Chondrocyte (in vitro differentiated cells): ENCODE results near the gene CMTR2. TPM values are rescaled to one million over a fixed set of nuclear protein-coding genes. Genes with fewer than 3 reads are reported as not detected.

Source experiments
- DNase-seq: peaks from one replicate; pipeline ENCODE4 v3.0.0; 2021; ENCODE audit warnings: mixed read lengths, low spot score
- H3K27ac Mint-ChIP-seq: one replicate; pipeline ENCODE4 v1.8.0; 2021; ENCODE audit warnings: mild to moderate bottlenecking, moderate library complexity, mixed read lengths; ENCODE audit not compliant: unreplicated experiment
- H3K27me3 Mint-ChIP-seq: 2 replicates; pipeline ENCODE4 v1.8.0; 2021; ENCODE audit warnings: low read depth, mixed read lengths
- H3K36me3 Mint-ChIP-seq: 2 replicates; pipeline ENCODE4 v1.8.0; 2021; ENCODE audit warnings: low read depth, mixed read lengths
- H3K4me1 Mint-ChIP-seq: 2 replicates; pipeline ENCODE4 v1.8.0; 2021; ENCODE audit warnings: low read depth, mild to moderate bottlenecking, mixed read lengths
- H3K4me3 Mint-ChIP-seq: one replicate; pipeline ENCODE4 v1.8.0; 2021; ENCODE audit warnings: mild to moderate bottlenecking, moderate library complexity, mixed read lengths; ENCODE audit not compliant: unreplicated experiment
- H3K9me3 Mint-ChIP-seq: 2 replicates; pipeline ENCODE4 v1.8.0; 2021; ENCODE audit warnings: low read depth, mixed read lengths
- long read RNA-seq: library from polyadenylated mRNA; stranded (forward); transcript quantifications from one replicate; pipeline ENCODE4 v2.0.0, GENCODE V29; 2021
- total RNA-seq: library from RNA; stranded (reverse); gene quantifications from 3 replicates; pipeline ENCODE4 v1.2.1, GENCODE V29; 2021
- TF ChIP-seq, protein P1 (sequence below): fragments of 200-600 bp; sonication (generic); IDR thresholded peaks from 2 replicates; pipeline ENCODE4 v1.5.0; 2021; ENCODE audit warnings: antibody characterized with exemption, mild to moderate bottlenecking, moderate library complexity

Gene CMTR2, protein sequence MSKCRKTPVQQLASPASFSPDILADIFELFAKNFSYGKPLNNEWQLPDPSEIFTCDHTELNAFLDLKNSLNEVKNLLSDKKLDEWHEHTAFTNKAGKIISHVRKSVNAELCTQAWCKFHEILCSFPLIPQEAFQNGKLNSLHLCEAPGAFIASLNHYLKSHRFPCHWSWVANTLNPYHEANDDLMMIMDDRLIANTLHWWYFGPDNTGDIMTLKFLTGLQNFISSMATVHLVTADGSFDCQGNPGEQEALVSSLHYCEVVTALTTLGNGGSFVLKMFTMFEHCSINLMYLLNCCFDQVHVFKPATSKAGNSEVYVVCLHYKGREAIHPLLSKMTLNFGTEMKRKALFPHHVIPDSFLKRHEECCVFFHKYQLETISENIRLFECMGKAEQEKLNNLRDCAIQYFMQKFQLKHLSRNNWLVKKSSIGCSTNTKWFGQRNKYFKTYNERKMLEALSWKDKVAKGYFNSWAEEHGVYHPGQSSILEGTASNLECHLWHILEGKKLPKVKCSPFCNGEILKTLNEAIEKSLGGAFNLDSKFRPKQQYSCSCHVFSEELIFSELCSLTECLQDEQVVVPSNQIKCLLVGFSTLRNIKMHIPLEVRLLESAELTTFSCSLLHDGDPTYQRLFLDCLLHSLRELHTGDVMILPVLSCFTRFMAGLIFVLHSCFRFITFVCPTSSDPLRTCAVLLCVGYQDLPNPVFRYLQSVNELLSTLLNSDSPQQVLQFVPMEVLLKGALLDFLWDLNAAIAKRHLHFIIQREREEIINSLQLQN
- total RNA-seq = 15.4 to 17.6 TPM (median 17.2 TPM) in 3 replicates
- long read RNA-seq, full-length matches to known transcripts = 19 of 26 reads
- long read RNA-seq, partial matches to known transcripts = 0 of 26 reads
- long read RNA-seq, other reads (novel, unspliced or antisense) = 7 of 26 reads

DNA sequence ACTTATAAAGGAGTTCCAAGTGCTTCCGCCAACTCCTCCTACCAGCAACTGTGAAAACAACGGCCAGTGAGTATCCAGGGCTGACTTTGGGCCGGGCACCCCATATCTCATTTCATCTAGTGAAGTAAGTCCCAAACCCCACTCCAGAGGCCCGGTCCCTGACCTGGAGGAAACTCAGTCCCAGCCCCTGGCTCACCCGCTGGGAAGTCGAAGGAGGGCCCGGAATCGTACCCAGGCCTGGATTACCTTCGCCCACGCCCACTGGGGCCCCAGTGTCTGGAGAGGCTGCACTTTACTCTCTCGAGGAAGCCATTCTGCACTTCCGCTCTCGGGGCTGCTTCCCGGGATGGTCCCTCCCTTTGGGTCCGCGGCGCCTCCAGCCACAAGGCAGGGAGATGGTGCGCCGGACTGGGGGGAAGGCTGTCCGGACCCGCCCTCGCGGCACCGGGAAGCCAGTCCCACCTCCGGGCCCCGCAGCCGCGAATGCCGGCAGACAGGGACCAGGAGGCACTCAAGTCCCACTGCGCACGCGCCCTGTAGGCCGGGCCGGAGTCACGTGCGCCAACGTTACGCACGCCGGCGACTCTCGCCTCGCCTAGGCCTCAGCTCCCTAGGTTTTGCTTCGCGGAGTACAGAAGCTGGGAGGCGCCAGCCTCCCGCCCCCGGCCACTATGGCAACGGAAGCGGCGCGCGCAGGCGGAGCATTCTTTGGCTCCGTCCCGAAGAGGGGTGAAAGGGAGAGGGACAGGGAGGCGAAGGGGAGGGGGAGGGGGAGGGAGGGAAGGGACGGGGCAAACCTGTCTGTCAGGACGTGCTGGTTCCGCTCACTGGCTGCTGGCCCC, at the start of gene CMTR2:
Gene CMTR2 (minus strand): TSS at position 513 of the 842 bp plus-strand sequence. CDS start 3,482 bp downstream, outside the sequence.
- Mint-ChIP-seq H3K9me3 (peaks cover 3% of the 10 kb centered on the region), H3K36me3 (peaks cover 18% of the 10 kb centered on the region), H3K4me1 (peaks cover 11% of the 10 kb centered on the region), H3K4me3 (peak within 1 kb of the TSS; percentile 78), H3K27ac (peak within 1 kb of the TSS; percentile 91), H3K27me3 (peaks cover 13% of the 10 kb centered on the region)
- TF ChIP-seq, protein P1, sequence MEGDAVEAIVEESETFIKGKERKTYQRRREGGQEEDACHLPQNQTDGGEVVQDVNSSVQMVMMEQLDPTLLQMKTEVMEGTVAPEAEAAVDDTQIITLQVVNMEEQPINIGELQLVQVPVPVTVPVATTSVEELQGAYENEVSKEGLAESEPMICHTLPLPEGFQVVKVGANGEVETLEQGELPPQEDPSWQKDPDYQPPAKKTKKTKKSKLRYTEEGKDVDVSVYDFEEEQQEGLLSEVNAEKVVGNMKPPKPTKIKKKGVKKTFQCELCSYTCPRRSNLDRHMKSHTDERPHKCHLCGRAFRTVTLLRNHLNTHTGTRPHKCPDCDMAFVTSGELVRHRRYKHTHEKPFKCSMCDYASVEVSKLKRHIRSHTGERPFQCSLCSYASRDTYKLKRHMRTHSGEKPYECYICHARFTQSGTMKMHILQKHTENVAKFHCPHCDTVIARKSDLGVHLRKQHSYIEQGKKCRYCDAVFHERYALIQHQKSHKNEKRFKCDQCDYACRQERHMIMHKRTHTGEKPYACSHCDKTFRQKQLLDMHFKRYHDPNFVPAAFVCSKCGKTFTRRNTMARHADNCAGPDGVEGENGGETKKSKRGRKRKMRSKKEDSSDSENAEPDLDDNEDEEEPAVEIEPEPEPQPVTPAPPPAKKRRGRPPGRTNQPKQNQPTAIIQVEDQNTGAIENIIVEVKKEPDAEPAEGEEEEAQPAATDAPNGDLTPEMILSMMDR = peak; percentile 24
- peak; percentile 99 for DNase-seq

DNA sequence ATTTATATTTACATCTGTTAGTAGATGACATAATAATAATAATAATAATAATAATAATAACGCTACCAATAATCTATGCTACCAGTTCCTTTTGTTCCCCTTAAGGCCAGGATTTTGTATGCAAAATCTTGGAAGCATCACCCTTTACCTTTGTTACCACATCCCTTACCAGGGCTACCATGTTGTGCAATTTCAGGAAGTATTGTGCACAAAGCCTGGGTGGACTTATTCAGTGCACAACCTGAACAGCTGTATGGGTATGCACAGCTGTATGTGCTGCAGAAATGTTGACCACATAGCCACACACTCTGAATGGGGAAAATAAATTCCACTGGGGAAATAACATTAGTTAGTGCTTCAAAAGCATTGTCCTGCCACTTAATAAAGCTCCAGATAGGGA, 49.4 kb upstream of the CMTR2 start:
- TF ChIP-seq, protein P1 = no peak
- H3K9me3 Mint-ChIP-seq = peaks cover 6% of the 10 kb centered on the region
- peaks cover 10% of the 10 kb centered on the region for H3K27me3 Mint-ChIP-seq
- H3K4me1 Mint-ChIP-seq = no peaks in the 10 kb centered on the region
- no peak overlapping the region for H3K27ac Mint-ChIP-seq
- no peak overlapping the region for H3K4me3 Mint-ChIP-seq
- H3K36me3 Mint-ChIP-seq = no peaks in the 10 kb centered on the region
- DNase-seq = no peak

DNA sequence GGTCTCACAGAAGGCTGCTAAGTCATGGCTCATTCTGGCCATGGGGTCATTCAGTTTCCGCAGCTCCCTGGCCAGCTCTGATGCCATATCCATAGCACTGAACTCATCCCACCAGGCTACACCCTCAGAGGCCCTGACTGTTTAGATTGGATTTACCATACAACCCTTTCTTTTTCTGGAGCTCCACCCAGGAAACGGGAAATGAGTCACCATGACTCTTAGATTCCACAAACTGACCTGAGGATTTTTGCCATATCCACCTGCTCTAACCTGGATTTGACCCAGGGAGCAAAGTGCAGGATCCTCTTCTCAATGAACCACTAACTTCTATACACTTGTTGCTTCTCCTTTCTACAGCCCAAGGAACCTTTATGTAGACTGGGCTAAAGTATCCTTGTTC, 49.0 kb upstream of the CMTR2 start:
- H3K9me3 Mint-ChIP-seq = peaks cover 6% of the 10 kb centered on the region
- H3K36me3 Mint-ChIP-seq = no peaks in the 10 kb centered on the region
- peaks cover 14% of the 10 kb centered on the region for H3K27me3 Mint-ChIP-seq
- TF ChIP-seq, protein P1 = no peak
- no peaks in the 10 kb centered on the region for H3K4me1 Mint-ChIP-seq
- DNase-seq = no peak
- H3K27ac Mint-ChIP-seq = no peak overlapping the region
- H3K4me3 Mint-ChIP-seq = no peak overlapping the region

DNA sequence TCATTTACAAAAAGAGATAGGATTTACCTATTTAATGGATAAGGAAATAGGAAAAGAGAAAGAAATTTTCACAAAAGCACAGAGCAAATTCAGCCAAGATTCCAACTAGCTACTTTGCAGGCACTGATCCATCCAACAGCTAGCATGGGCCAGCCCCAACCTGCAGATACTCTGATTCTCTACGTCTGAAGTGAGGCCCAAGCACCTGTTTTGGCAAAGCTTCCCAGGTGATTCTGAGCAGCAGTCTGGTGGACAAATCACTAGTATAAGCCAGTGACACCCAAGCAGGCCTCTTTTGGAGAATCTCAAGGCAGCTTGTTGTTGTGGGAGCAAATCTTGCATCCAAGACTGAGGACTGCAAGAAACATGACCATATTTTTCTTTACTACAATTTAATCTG, 48.4 kb upstream of the CMTR2 start:
- Mint-ChIP-seq H3K27me3 (peaks cover 15% of the 10 kb centered on the region), H3K36me3 (no peaks in the 10 kb centered on the region), H3K4me1 (no peaks in the 10 kb centered on the region), H3K4me3 (no peak overlapping the region), H3K9me3 (peaks cover 6% of the 10 kb centered on the region), H3K27ac (no peak overlapping the region)
- DNase-seq = no peak
- TF ChIP-seq, protein P1 = no peak
